Endothelial cell of umbilical vein (primary cell): ENCODE results near the gene OGFOD2. TPM values are rescaled to one million over a fixed set of nuclear protein-coding genes. Genes with fewer than 3 reads are reported as not detected.

Source experiments
- BruUV-seq: library from RNA; stranded (reverse); fragments of 400-500 nt; replicated peaks from 2 replicates; lab custom pipeline; 2021; lab: Mats Ljungman, UMichigan
- CTCF ChIA-PET: fragments of 300-600, 350-600 bp; sonication (Branson Sonifier 250); formaldehyde crosslinking; loops from one replicate; lab custom pipeline; 2021; ENCODE audit warnings: antibody characterized with exemption, inconsistent platforms; lab: Charles Lee
- POLR2A ChIA-PET: fragments of 300-600, 350-600 bp; sonication (Branson Sonifier 250); formaldehyde crosslinking; loops from one replicate; lab custom pipeline; 2021; ENCODE audit warnings: antibody characterized with exemption, inconsistent platforms; lab: Charles Lee
- DNase-seq: peaks from one replicate; pipeline ENCODE4 v3.0.0-alpha.2; 2011; ENCODE audit warnings: low read depth, low spot score
- FAIRE-seq: peaks from 2 replicates; lab custom pipeline; 2011; peaks lifted over from hg19 to GRCh38; lab: Jason Lieb, UNC
- H2AFZ ChIP-seq: 2 replicates; pipeline ENCODE4 v1.6.0; 2012; ENCODE audit warnings: low read depth, low read length, control low read depth, inconsistent platforms
- H3K27ac ChIP-seq: 2 replicates; pipeline ENCODE4 v1.5.1; 2011; ENCODE audit warnings: low read depth, mild to moderate bottlenecking, control low read depth, low read length, moderate library complexity; ENCODE audit not compliant: insufficient read depth
- H3K27me3 ChIP-seq, 2 experiments: 2 replicates each; pipeline versions ENCODE4 v1.6.0 to v1.6.1; 2011; ENCODE audit warnings: low read length in 2 of 2, mixed read lengths in 1 of 2; ENCODE audit not compliant: control insufficient read depth in 2 of 2, insufficient read depth in 2 of 2
- H3K36me3 ChIP-seq, 2 experiments: 2 replicates in 1 of 2; 3 replicates in 1 of 2; pipeline ENCODE4 v1.5.1; 2011; ENCODE audit warnings: low read length in 2 of 2, mild to moderate bottlenecking in 1 of 2, moderate library complexity in 1 of 2; ENCODE audit not compliant: control insufficient read depth in 2 of 2, insufficient read depth in 2 of 2; ENCODE audit errors: extremely low read depth in 1 of 2
- H3K4me1 ChIP-seq: 3 replicates; pipeline ENCODE4 v1.5.1; 2011; ENCODE audit warnings: mild to moderate bottlenecking, low read length; ENCODE audit not compliant: control insufficient read depth, insufficient read depth; ENCODE audit errors: extremely low read depth
- H3K4me2 ChIP-seq: 2 replicates; pipeline ENCODE4 v1.6.1; 2011; ENCODE audit warnings: low read length, control low read depth, mixed read lengths; ENCODE audit not compliant: insufficient read depth
- H3K4me3 ChIP-seq, 3 experiments: fragments of 200-600 bp in 1 of 3; sonication (generic), shearing (Covaris generic) in 1 of 3; replicated peaks in 1 of 3; 2 replicates each; pipeline ENCODE4 v1.5.1; 2011 to 2016; ENCODE audit warnings: control low read depth in 3 of 3, low read length in 3 of 3, mild to moderate bottlenecking in 2 of 3, inconsistent platforms in 1 of 3, low read depth in 1 of 3, moderate library complexity in 1 of 3; ENCODE audit not compliant: insufficient read depth in 1 of 3
- H3K79me2 ChIP-seq: 2 replicates; pipeline ENCODE4 v1.6.0; 2012; ENCODE audit warnings: low read length, inconsistent platforms; ENCODE audit not compliant: control insufficient read depth, insufficient read depth
- H3K9ac ChIP-seq: replicated peaks from 2 replicates; pipeline ENCODE3; 2011; ENCODE audit warnings: low read length, control low read depth; ENCODE audit not compliant: insufficient read depth; ENCODE audit errors: extremely low read depth
- H3K9me1 ChIP-seq: replicated peaks from 3 replicates; pipeline ENCODE4 v1.6.0; 2011; ENCODE audit warnings: mild to moderate bottlenecking, low read length; ENCODE audit not compliant: control insufficient read depth, insufficient read depth; ENCODE audit errors: extremely low read depth
- H3K9me3 ChIP-seq: replicated peaks from 2 replicates; pipeline ENCODE4 v1.5.1; 2012; ENCODE audit warnings: low read length, inconsistent platforms; ENCODE audit not compliant: control insufficient read depth, insufficient read depth
- H4K20me1 ChIP-seq: replicated peaks from 2 replicates; pipeline ENCODE3; 2011; ENCODE audit warnings: mild to moderate bottlenecking, low read length; ENCODE audit not compliant: control insufficient read depth, insufficient read depth; ENCODE audit errors: extremely low read depth
- CTCF ChIP-seq, 2 donors: IDR thresholded peaks; 1 replicate in 1 of 2; 2 replicates in 1 of 2; pipeline ENCODE4 v1.5.1; 2011; ENCODE audit warnings: low read length in 2 of 2, mild to moderate bottlenecking in 2 of 2, moderate library complexity in 2 of 2, control low read depth in 1 of 2, inconsistent platforms in 1 of 2, low read depth in 1 of 2; ENCODE audit not compliant: insufficient read depth in 1 of 2; ENCODE audit errors: extremely low read depth in 1 of 2
- EZH2 ChIP-seq: IDR thresholded peaks from 2 replicates; pipeline ENCODE4 v1.6.1; 2012; ENCODE audit warnings: borderline replicate concordance, low read depth, mild to moderate bottlenecking, moderate library complexity, low read length, inconsistent platforms; ENCODE audit not compliant: severe bottlenecking
- FOS ChIP-seq: IDR thresholded peaks from 2 replicates; pipeline ENCODE4 v1.6.1; 2011; ENCODE audit warnings: mild to moderate bottlenecking, low read length, moderate library complexity, borderline replicate concordance; ENCODE audit not compliant: insufficient read depth
- GATA2 ChIP-seq: IDR thresholded peaks from 2 replicates; pipeline ENCODE4 v1.7.0; 2011; ENCODE audit warnings: low read depth, mild to moderate bottlenecking, moderate library complexity, mixed read lengths, low read length; ENCODE audit not compliant: insufficient read length, insufficient read depth
- JUN ChIP-seq: IDR thresholded peaks from 2 replicates; pipeline ENCODE4 v1.6.1; 2011; ENCODE audit warnings: borderline replicate concordance, low read depth; ENCODE audit not compliant: insufficient read length, insufficient read depth
- MYC ChIP-seq: IDR thresholded peaks from one replicate; pipeline ENCODE4 v1.6.1; 2011; ENCODE audit warnings: mild to moderate bottlenecking, low read depth, low read length
- POLR2A ChIP-seq: IDR thresholded peaks from 2 replicates; pipeline ENCODE4 v1.6.1; 2012; ENCODE audit warnings: low read depth, mild to moderate bottlenecking, control low read depth, low read length
- POLR2AphosphoS5 ChIP-seq: IDR thresholded peaks from 2 replicates; pipeline ENCODE4 v1.6.1; 2012; ENCODE audit warnings: low read depth, mild to moderate bottlenecking, control low read depth, low read length, moderate library complexity; ENCODE audit not compliant: insufficient read depth
- dilution Hi-C: fragments of 300-500 bp; cut with MboI; formaldehyde crosslinking; loops from one replicate; pipeline ENCODE4 v1.15.0; 2019; ENCODE audit warnings: low sequenced_read_pairs; ENCODE audit not compliant: extremely low pct_ligation_motif_present
- intact Hi-C: fragments of 100-400 bp; cut with micrococcal nuclease; formaldehyde crosslinking; loops from one replicate; pipeline ENCODE4 v1.10.0; 2022
- polyA plus RNA-seq, 4 experiments: library from polyadenylated mRNA; depleted of rRNA in 3 of 4; stranded (reverse) in 3 of 4; unstranded in 1 of 4; fragments of >200 nt; gene quantifications; 2 replicates each; pipeline versions ENCODE4 v1.2.1 to v1.2.3, GENCODE V29; 2011 to 2012; ENCODE audit warnings: missing spikeins in 1 of 4
- total RNA-seq: library from RNA; stranded (reverse); gene quantifications from 2 replicates; pipeline ENCODE4 v1.2.3, GENCODE V29; 2021
- TF ChIP-seq, protein P1 (sequence below): IDR thresholded peaks from 2 replicates; pipeline ENCODE4 v1.6.1; 2011; ENCODE audit not compliant: insufficient read depth, insufficient read length

OGFOD2 gene
- total and polyA plus RNA-seq, 2 donors (not counting 3 experiments of a cell fraction or from before 2014, with no cell fraction given), result 16.8 to 24.1 TPM

DNA sequence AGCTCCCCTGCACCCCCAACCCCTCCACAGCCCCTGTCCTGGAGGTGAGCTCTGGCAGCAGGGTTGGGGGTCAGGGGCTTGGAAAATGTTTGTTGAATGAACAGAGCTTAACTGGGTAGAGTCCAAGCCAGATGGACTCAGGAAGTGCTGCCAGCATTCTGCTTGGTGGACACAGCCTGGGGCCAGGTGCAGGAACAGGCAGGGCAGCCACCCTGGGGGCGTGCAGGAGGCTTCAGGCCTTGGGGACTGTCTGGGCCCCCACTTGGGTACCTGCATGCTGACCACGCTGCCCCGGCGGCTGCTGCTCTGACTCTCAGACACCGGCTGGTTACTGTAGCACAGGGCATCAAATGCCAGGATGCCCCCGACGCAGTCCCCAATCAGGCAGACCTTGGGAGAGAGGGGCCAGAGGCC is 21.2 kb downstream of the OGFOD2 start:
- H3K4me1 ChIP-seq, result no peaks in the 10 kb centered on the region
- dilution Hi-C loops, result no loop called here
- no TSS peak for BruUV-seq
- no peaks in the 10 kb centered on the region for H3K79me2 ChIP-seq
- no peak overlapping the region for H2AFZ ChIP-seq
- no peak overlapping the region for H3K4me3 ChIP-seq
- intact Hi-C loops, result no loop called here
- H3K27me3 ChIP-seq, result no peaks in the 10 kb centered on the region
- no peaks in the 10 kb centered on the region for H3K9me1 ChIP-seq
- no peak overlapping the region for H3K9ac ChIP-seq
- no peak for FAIRE-seq
- H3K36me3 ChIP-seq, result no peaks in the 10 kb centered on the region
- H4K20me1 ChIP-seq, result no peaks in the 10 kb centered on the region
- TF ChIP-seq EZH2 (no peak), JUN (no peak), POLR2AphosphoS5 (no peak), FOS (no peak), CTCF (IDR thresholded peaks at IDR 0.05; ENCODE audit: extremely low read depth in 1 of 2, insufficient read depth in 1 of 2, low read depth in 1 of 2, low read length in 2 of 2) (no peak), GATA2 (no peak), MYC (no peak), POLR2A (no peak)
- TF ChIP-seq, protein P1, sequence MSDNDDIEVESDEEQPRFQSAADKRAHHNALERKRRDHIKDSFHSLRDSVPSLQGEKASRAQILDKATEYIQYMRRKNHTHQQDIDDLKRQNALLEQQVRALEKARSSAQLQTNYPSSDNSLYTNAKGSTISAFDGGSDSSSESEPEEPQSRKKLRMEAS, result no peak
- H3K4me2 ChIP-seq, result no peak overlapping the region
- no peaks in the 10 kb centered on the region for H3K9me3 ChIP-seq
- ChIA-PET CTCF (interaction anchor here (1.1 kb wide), 1 partner anchor 242 kb away, joined by 3 read pairs; no protein-coding TSS in a partner anchor), POLR2A (no interaction called here)
- no peak for DNase-seq
- H3K27ac ChIP-seq, result no peak overlapping the region
